Measurements from ENCODE around the gene ELANE.
"Not testable (repeated sequence)": the region's sequence is repeated elsewhere in the genome, so short reads cannot be mapped to it uniquely, and the experiment has no call there.

The ELANE gene

GRCh38 chr19:879711-880438, 27.8 kb downstream of the ELANE start:
- no peak for DNase-seq (ENCODE audit: low spot score)

- no peak for DNase-seq (ENCODE audit: low spot score)
These were observed 29.4 kb downstream of the ELANE start for GRCh38 chr19:881385-882071.

GRCh38 chr19:882871-883497, 30.9 kb downstream of the ELANE start:
- DNase-seq (ENCODE audit: low spot score): no peak

GRCh38 chr19:883661-884211, 31.6 kb downstream of the ELANE start:
- peak; percentile 54 for DNase-seq (ENCODE audit: low spot score)

- DNase-seq (ENCODE audit: low spot score): no peak
These were observed 32.5 kb downstream of the ELANE start for GRCh38 chr19:884420-885211.

GRCh38 chr19:885536-886224, 33.6 kb downstream of the ELANE start:
- no peak for DNase-seq (ENCODE audit: low spot score)

- DNase-seq (ENCODE audit: low spot score): peak; percentile 34
These were observed 35.0 kb downstream of the ELANE start for GRCh38 chr19:887072-887471.

- no peak for DNase-seq (ENCODE audit: low spot score)
These were observed 35.5 kb downstream of the ELANE start for GRCh38 chr19:887599-887998.

GRCh38 chr19:888581-889385, 36.7 kb downstream of the ELANE start:
- DNase-seq (ENCODE audit: low spot score): no peak

- DNase-seq (ENCODE audit: low spot score): no peak
These were observed 37.7 kb downstream of the ELANE start for GRCh38 chr19:889662-890295.

- DNase-seq (ENCODE audit: low spot score): no peak
These were observed 38.7 kb downstream of the ELANE start for GRCh38 chr19:890831-891230.

- not testable (repeated sequence) for DNase-seq (ENCODE audit: low spot score)
These were observed 39.5 kb downstream of the ELANE start for GRCh38 chr19:891421-892200.

- DNase-seq (ENCODE audit: low spot score): no peak
These were observed 40.3 kb downstream of the ELANE start for GRCh38 chr19:892243-892893.

- peak; percentile 95 for DNase-seq (ENCODE audit: low spot score)
These were observed 41.0 kb downstream of the ELANE start, which contains the start of the genes MED16 and RNU6-9 for GRCh38 chr19:892894-893689. Gene MED16, minus strand, starts transcription at chr19:893187. Its CDS starts 2,056 bp downstream, at chr19:891131. Gene RNU6-9, plus strand, starts transcription at chr19:893484.

GRCh38 chr19:896434-896833, 44.3 kb downstream of the ELANE start:
- no peak for DNase-seq (ENCODE audit: low spot score)

GRCh38 chr19:896999-897398, 44.9 kb downstream of the ELANE start:
- DNase-seq (ENCODE audit: low spot score): no peak

GRCh38 chr19:897442-898039, 45.4 kb downstream of the ELANE start:
- DNase-seq (ENCODE audit: low spot score): no peak
